C4-2B (cell line): Measurements from ENCODE around the gene MAP4.

Source experiments
- CTCF ChIP-seq: fragments of 450-650 bp; conservative IDR thresholded peaks from 2 replicates; pipeline ENCODE4 v1.5.1; 2017; ENCODE audit warnings: mild to moderate bottlenecking
- ZFX ChIP-seq: fragments of 450-650 bp; IDR thresholded peaks from 2 replicates; pipeline ENCODE4 v1.6.1; 2017

GRCh38 chr3:47872916-47873315 is 143.3 kb downstream of the MAP4 start:
- TF ChIP-seq CTCF (no peak), ZFX (no peak)
